ENCODE data around the gene CGB1. TPM values are rescaled to one million over a fixed set of nuclear protein-coding genes. Genes with fewer than 3 reads are reported as not detected.

CGB1 gene
- total and polyA plus RNA-seq, 2 donors (not counting 3 experiments of a cell fraction or from before 2014, with no cell fraction given), result not detected

DNA sequence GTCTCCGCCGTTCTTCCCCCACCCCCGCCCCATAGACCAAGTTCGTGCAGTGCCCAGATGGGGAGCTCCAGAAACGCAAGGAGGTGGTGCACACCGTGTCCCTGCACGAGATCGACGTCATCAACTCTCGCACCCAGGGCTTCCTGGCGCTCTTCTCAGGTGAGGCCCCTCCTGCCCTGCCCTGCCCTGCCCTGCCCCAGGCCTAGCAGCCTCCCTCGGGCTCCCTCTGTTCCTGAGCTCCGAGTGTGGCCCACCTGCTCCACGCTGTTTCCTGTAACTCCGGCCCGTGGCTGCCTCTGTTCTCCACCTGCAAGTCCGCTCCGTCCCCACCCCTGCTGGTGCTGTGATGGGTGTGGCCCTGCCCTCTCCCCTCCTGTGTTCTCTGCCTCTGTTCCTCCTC lies 26.2 kb downstream of the CGB1 start:
- FAIRE-seq (no peak), DNase-seq (ENCODE audit: low read depth, low spot score) (no peak)
- H3K79me2 ChIP-seq (ENCODE audit: control insufficient read depth, insufficient read depth, low read length), result no peaks in the 10 kb centered on the region
- TF ChIP-seq GATA2 (IDR thresholded peaks at IDR 0.05; ENCODE audit: insufficient read depth, insufficient read length, low read depth, low read length) (no peak), MYC (IDR thresholded peaks at IDR 0.05; ENCODE audit: low read depth, low read length) (no peak), JUN (IDR thresholded peaks at IDR 0.05; ENCODE audit: borderline replicate concordance, insufficient read depth, insufficient read length, low read depth) (no peak), EZH2 (IDR thresholded peaks at IDR 0.05; ENCODE audit: borderline replicate concordance, low read depth, low read length, severe bottlenecking) (no peak), POLR2AphosphoS5 (IDR thresholded peaks at IDR 0.05; ENCODE audit: insufficient read depth, low read depth, low read length) (no peak), FOS (IDR thresholded peaks at IDR 0.05; ENCODE audit: borderline replicate concordance, insufficient read depth, low read length) (no peak)
- TF ChIP-seq, protein P1, sequence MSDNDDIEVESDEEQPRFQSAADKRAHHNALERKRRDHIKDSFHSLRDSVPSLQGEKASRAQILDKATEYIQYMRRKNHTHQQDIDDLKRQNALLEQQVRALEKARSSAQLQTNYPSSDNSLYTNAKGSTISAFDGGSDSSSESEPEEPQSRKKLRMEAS (IDR thresholded peaks at IDR 0.05; ENCODE audit: insufficient read depth, insufficient read length), result no peak
- H3K9me3 ChIP-seq (replicated peaks; ENCODE audit: control insufficient read depth, insufficient read depth, low read length), result no peaks in the 10 kb centered on the region
- H3K9ac ChIP-seq (replicated peaks; ENCODE audit: extremely low read depth, insufficient read depth, low read length), result no peak overlapping the region
- no peak overlapping the region for H3K4me2 ChIP-seq (ENCODE audit: insufficient read depth, low read length)
- no peaks in the 10 kb centered on the region for H3K27me3 ChIP-seq (ENCODE audit: control insufficient read depth in 2 of 2, insufficient read depth in 2 of 2, low read length in 2 of 2)
- no peak overlapping the region for H3K27ac ChIP-seq (ENCODE audit: insufficient read depth, low read depth, low read length)
- BruUV-seq (replicated peaks), result no TSS peak
- ChIA-PET CTCF (interaction anchor here (1.6 to 7.2 kb wide), 2 partner anchors 10 to 188 kb away, joined by 7 to 59 read pairs; no protein-coding TSS in a partner anchor), POLR2A (no interaction called here)
- H3K4me1 ChIP-seq (ENCODE audit: control insufficient read depth, extremely low read depth, insufficient read depth, low read length), result no peaks in the 10 kb centered on the region
- dilution Hi-C loops (cut with MboI; ENCODE audit: extremely low pct_ligation_motif_present, low sequenced_read_pairs) (no loop called here), intact Hi-C loops (cut with micrococcal nuclease) (no loop called here)
- H3K9me1 ChIP-seq (replicated peaks; ENCODE audit: control insufficient read depth, extremely low read depth, insufficient read depth, low read length), result no peaks in the 10 kb centered on the region
- no peak overlapping the region for H3K4me3 ChIP-seq (replicated peaks in 1 of 3; ENCODE audit: insufficient read depth in 1 of 3, low read depth in 1 of 3, low read length in 3 of 3)
- no peaks in the 10 kb centered on the region for H4K20me1 ChIP-seq (replicated peaks; ENCODE audit: control insufficient read depth, extremely low read depth, insufficient read depth, low read length)
- H2AFZ ChIP-seq (ENCODE audit: low read depth, low read length), result no peak overlapping the region
- H3K36me3 ChIP-seq (ENCODE audit: control insufficient read depth in 2 of 2, extremely low read depth in 1 of 2, insufficient read depth in 2 of 2, low read length in 2 of 2), result peaks cover 0 to 38% of the 10 kb centered on the region in 2 experiments

DNA sequence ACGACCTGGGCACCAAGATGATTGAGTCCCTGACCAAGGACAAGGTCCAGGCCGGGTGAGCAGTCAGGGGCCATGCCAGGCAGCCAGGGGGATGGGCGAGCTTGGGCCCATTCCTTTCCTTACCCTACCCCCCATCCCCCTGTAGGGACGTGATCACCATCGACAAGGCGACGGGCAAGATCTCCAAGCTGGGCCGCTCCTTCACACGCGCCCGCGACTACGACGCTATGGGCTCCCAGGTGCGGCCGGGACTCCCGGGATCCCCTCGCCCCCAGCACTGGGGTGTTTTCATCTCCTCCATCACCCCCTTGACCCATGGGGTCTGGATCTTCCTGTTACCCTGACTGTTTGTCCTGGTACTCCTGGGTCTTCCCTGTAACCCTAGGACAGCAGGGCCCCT lies 26.9 kb downstream of the CGB1 start:
- no peak overlapping the region for H3K27ac ChIP-seq (ENCODE audit: insufficient read depth, low read depth, low read length)
- H3K4me3 ChIP-seq (replicated peaks in 1 of 3; ENCODE audit: insufficient read depth in 1 of 3, low read depth in 1 of 3, low read length in 3 of 3), result no peak overlapping the region
- TF ChIP-seq, protein P2, sequence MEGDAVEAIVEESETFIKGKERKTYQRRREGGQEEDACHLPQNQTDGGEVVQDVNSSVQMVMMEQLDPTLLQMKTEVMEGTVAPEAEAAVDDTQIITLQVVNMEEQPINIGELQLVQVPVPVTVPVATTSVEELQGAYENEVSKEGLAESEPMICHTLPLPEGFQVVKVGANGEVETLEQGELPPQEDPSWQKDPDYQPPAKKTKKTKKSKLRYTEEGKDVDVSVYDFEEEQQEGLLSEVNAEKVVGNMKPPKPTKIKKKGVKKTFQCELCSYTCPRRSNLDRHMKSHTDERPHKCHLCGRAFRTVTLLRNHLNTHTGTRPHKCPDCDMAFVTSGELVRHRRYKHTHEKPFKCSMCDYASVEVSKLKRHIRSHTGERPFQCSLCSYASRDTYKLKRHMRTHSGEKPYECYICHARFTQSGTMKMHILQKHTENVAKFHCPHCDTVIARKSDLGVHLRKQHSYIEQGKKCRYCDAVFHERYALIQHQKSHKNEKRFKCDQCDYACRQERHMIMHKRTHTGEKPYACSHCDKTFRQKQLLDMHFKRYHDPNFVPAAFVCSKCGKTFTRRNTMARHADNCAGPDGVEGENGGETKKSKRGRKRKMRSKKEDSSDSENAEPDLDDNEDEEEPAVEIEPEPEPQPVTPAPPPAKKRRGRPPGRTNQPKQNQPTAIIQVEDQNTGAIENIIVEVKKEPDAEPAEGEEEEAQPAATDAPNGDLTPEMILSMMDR (IDR thresholded peaks at IDR 0.05; ENCODE audit: extremely low read depth in 1 of 2, insufficient read depth in 1 of 2, low read depth in 1 of 2, low read length in 2 of 2), result no peak
- TF ChIP-seq, protein P1 (IDR thresholded peaks at IDR 0.05; ENCODE audit: insufficient read depth, insufficient read length), result no peak
- CTCF ChIA-PET, result interaction anchor here (1.0 to 7.2 kb wide), 6 partner anchors 10 to 189 kb away, joined by 3 to 59 read pairs (median 4); partner anchors contain the start of genes GYS1 and RUVBL2
- no peaks in the 10 kb centered on the region for H3K4me1 ChIP-seq (ENCODE audit: control insufficient read depth, extremely low read depth, insufficient read depth, low read length)
- H3K9me1 ChIP-seq (replicated peaks; ENCODE audit: control insufficient read depth, extremely low read depth, insufficient read depth, low read length), result no peaks in the 10 kb centered on the region
- no peaks in the 10 kb centered on the region for H4K20me1 ChIP-seq (replicated peaks; ENCODE audit: control insufficient read depth, extremely low read depth, insufficient read depth, low read length)
- DNase-seq (ENCODE audit: low read depth, low spot score) (no peak), FAIRE-seq (no peak)
- BruUV-seq (replicated peaks), result no TSS peak
- H3K79me2 ChIP-seq (ENCODE audit: control insufficient read depth, insufficient read depth, low read length), result no peaks in the 10 kb centered on the region
- POLR2A ChIA-PET, result no interaction called here
- no peaks in the 10 kb centered on the region for H3K9me3 ChIP-seq (replicated peaks; ENCODE audit: control insufficient read depth, insufficient read depth, low read length)
- no peak overlapping the region for H3K4me2 ChIP-seq (ENCODE audit: insufficient read depth, low read length)
- intact Hi-C loops (cut with micrococcal nuclease) (no loop called here), dilution Hi-C loops (cut with MboI; ENCODE audit: extremely low pct_ligation_motif_present, low sequenced_read_pairs) (no loop called here)
- H3K27me3 ChIP-seq (ENCODE audit: control insufficient read depth in 2 of 2, insufficient read depth in 2 of 2, low read length in 2 of 2), result no peaks in the 10 kb centered on the region
- H3K36me3 ChIP-seq (ENCODE audit: control insufficient read depth in 2 of 2, extremely low read depth in 1 of 2, insufficient read depth in 2 of 2, low read length in 2 of 2), result peaks cover 3 to 38% of the 10 kb centered on the region in 2 experiments
- no peak overlapping the region for H3K9ac ChIP-seq (replicated peaks; ENCODE audit: extremely low read depth, insufficient read depth, low read length)
- no peak overlapping the region for H2AFZ ChIP-seq (ENCODE audit: low read depth, low read length)

Measured in endothelial cell of umbilical vein (primary cell).